OCI-LY7 (cell line): ENCODE results near the gene DSC1. TPM values are rescaled to one million over a fixed set of nuclear protein-coding genes. Genes with fewer than 3 reads are reported as not detected.

Experiments
- Bru-seq: library from RNA; stranded (reverse); fragments of 400-500 nt; gene quantifications from one replicate; lab custom pipeline; 2021; lab: Mats Ljungman, UMichigan
- BruChase-seq, 2 experiments: library from RNA; stranded (reverse); fragments of 400-500 nt; gene quantifications; one replicate each; lab custom pipeline; 2021; lab: Mats Ljungman, UMichigan
- BruUV-seq: library from RNA; stranded (reverse); fragments of 400-500 nt; replicated peaks from 2 replicates; lab custom pipeline; 2021; lab: Mats Ljungman, UMichigan
- CTCF ChIA-PET: fragments of 300-600 bp; sonication (Branson Sonifier 250); formaldehyde crosslinking; loops from one replicate; lab custom pipeline; 2022; ENCODE audit warnings: antibody characterized with exemption; ENCODE audit not compliant: unreplicated experiment; lab: Charles Lee
- POLR2A ChIA-PET: fragments of 300-600 bp; sonication (Branson Sonifier 250); formaldehyde crosslinking; loops from one replicate; lab custom pipeline; 2022; ENCODE audit warnings: antibody characterized with exemption; lab: Charles Lee
- DNase-seq: peaks from one replicate; pipeline ENCODE4 v3.0.0-alpha.2; 2015; ENCODE audit warnings: low spot score
- H2AFZ ChIP-seq: fragments of 200-600 bp; sonication (generic), shearing (Covaris generic); 2 replicates; pipeline ENCODE4 v1.6.1; 2014; ENCODE audit warnings: mild to moderate bottlenecking, antibody characterized with exemption, low read length, moderate library complexity
- H3K27ac ChIP-seq: fragments of 200-600 bp; sonication (generic); 2 replicates; pipeline ENCODE4 v1.5.1; 2014; ENCODE audit warnings: mixed run types, low read depth, mild to moderate bottlenecking, moderate library complexity, low read length, inconsistent platforms; ENCODE audit not compliant: poor library complexity, severe bottlenecking
- H3K36me3 ChIP-seq: fragments of 200-600 bp; sonication (generic); 2 replicates; pipeline ENCODE4 v1.6.1; 2014; ENCODE audit warnings: mild to moderate bottlenecking, antibody characterized with exemption, low read length, moderate library complexity, mixed read lengths; ENCODE audit not compliant: insufficient read depth
- H3K4me1 ChIP-seq: fragments of 200-600 bp; sonication (generic); 2 replicates; pipeline ENCODE4 v1.5.1; 2014; ENCODE audit warnings: mild to moderate bottlenecking, low read length; ENCODE audit not compliant: insufficient read depth, poor library complexity, severe bottlenecking
- H3K4me2 ChIP-seq: fragments of 200-600 bp; sonication (generic); 2 replicates; pipeline ENCODE4 v1.6.1; 2014; ENCODE audit warnings: mild to moderate bottlenecking, low read length
- H3K4me3 ChIP-seq: fragments of 200-600 bp; sonication (generic); 2 replicates; pipeline ENCODE4 v1.5.1; 2014; ENCODE audit warnings: mild to moderate bottlenecking, low read depth, low read length; ENCODE audit not compliant: poor library complexity, severe bottlenecking
- H3K79me2 ChIP-seq: fragments of 200-600 bp; sonication (generic); 2 replicates; pipeline ENCODE4 v1.6.1; 2016; ENCODE audit warnings: low read depth, mild to moderate bottlenecking, low read length, moderate library complexity, mixed read lengths; ENCODE audit not compliant: insufficient read depth
- H3K9me2 ChIP-seq: fragments of 200-600 bp; sonication (generic); 2 replicates; pipeline ENCODE4 v1.6.1; 2016; ENCODE audit warnings: mild to moderate bottlenecking, low read length, mixed read lengths; ENCODE audit not compliant: insufficient read depth
- H3K9me3 ChIP-seq: fragments of 200-600 bp; sonication (generic); 2 replicates; pipeline ENCODE4 v1.6.1; 2014; ENCODE audit warnings: mild to moderate bottlenecking, mixed run types, low read length, mixed read lengths
- H4K20me1 ChIP-seq: fragments of 200-600 bp; sonication (generic); 2 replicates; pipeline ENCODE4 v1.6.1; 2014; ENCODE audit warnings: mild to moderate bottlenecking, antibody characterized with exemption, low read length, moderate library complexity, mixed read lengths; ENCODE audit not compliant: insufficient read depth
- EZH2phosphoT487 ChIP-seq: fragments of 200-600 bp; sonication (generic); IDR thresholded peaks from 2 replicates; pipeline ENCODE4 v1.6.1; 2018; ENCODE audit warnings: low read depth, borderline replicate concordance, mild to moderate bottlenecking, mixed run types, antibody characterized with exemption, low read length, moderate library complexity, mixed read lengths
- intact Hi-C: fragments of 100-400 bp; cut with micrococcal nuclease; formaldehyde crosslinking; loops from one replicate; pipeline ENCODE4 v1.10.0; 2022; ENCODE audit not compliant: unreplicated experiment
- long read RNA-seq: library from polyadenylated mRNA; stranded (forward); transcript quantifications from one replicate; pipeline ENCODE4 v2.0.0, GENCODE V29; 2022
- total RNA-seq, 2 experiments: library from RNA; depleted of rRNA in 1 of 2; stranded (reverse); fragments of >200 nt in 1 of 2; shearing (Covaris generic) in 1 of 2; gene quantifications; 2 replicates each; pipeline ENCODE4 v1.2.3, GENCODE V29; 2014 to 2022
- TF ChIP-seq, protein P1 (sequence below): fragments of 200-600 bp; sonication (generic); conservative IDR thresholded peaks from 2 replicates; pipeline ENCODE4 v1.5.1; 2014; ENCODE audit warnings: mild to moderate bottlenecking, antibody characterized with exemption, low read length, moderate library complexity, mixed read lengths

Gene DSC1, protein sequence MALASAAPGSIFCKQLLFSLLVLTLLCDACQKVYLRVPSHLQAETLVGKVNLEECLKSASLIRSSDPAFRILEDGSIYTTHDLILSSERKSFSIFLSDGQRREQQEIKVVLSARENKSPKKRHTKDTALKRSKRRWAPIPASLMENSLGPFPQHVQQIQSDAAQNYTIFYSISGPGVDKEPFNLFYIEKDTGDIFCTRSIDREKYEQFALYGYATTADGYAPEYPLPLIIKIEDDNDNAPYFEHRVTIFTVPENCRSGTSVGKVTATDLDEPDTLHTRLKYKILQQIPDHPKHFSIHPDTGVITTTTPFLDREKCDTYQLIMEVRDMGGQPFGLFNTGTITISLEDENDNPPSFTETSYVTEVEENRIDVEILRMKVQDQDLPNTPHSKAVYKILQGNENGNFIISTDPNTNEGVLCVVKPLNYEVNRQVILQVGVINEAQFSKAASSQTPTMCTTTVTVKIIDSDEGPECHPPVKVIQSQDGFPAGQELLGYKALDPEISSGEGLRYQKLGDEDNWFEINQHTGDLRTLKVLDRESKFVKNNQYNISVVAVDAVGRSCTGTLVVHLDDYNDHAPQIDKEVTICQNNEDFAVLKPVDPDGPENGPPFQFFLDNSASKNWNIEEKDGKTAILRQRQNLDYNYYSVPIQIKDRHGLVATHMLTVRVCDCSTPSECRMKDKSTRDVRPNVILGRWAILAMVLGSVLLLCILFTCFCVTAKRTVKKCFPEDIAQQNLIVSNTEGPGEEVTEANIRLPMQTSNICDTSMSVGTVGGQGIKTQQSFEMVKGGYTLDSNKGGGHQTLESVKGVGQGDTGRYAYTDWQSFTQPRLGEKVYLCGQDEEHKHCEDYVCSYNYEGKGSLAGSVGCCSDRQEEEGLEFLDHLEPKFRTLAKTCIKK
- not detected in 2 replicates for total RNA-seq (2014; rRNA removed; shearing (Covaris generic))
- not detected in 2 replicates for total RNA-seq (2022)
- Bru-seq, nascent RNA, result not detected
- BruChase-seq, experiment 1, labeled RNA remaining after a 6-hour chase, result not detected
- not detected for BruChase-seq, experiment 2, labeled RNA remaining after a 2-hour chase
- long read RNA-seq, result 0 reads

DNA sequence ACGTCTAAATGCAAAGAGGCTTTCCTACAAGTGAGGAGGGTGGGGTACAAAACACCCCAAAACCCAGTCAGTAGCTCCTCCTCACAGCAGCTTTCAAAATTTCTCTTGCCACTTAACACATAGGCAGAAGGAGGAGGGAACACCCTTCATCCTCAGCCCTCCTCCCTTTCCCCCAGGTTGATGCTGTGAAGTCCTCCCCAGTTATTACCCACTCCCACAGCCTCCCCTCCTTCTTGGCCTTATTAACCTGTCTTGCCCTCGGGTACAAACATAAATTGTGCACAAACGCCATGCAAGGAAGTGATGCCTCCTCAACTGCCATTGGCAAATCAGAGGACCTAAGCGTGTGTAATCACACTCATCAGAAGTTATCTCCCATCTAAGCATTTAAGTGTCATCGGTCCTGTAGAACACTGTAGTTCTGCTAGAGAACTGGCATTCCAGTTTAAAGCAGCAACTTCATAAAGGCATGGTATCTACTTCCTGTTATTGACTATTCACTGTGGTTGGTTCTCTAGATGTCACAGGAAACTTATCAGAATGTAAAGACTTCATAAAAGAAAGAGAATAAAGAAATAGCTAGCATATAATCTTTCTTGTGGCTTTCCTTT is at the start of gene DSC1:
TSS of gene DSC1 (minus strand) at position 32 of the 611 bp plus-strand sequence. CDS start 262 bp downstream, outside the sequence.
- H3K9me3 ChIP-seq, result no peaks in the 10 kb centered on the region
- BruUV-seq, result no TSS peak
- no peak for TF ChIP-seq EZH2phosphoT487
- TF ChIP-seq, protein P1, sequence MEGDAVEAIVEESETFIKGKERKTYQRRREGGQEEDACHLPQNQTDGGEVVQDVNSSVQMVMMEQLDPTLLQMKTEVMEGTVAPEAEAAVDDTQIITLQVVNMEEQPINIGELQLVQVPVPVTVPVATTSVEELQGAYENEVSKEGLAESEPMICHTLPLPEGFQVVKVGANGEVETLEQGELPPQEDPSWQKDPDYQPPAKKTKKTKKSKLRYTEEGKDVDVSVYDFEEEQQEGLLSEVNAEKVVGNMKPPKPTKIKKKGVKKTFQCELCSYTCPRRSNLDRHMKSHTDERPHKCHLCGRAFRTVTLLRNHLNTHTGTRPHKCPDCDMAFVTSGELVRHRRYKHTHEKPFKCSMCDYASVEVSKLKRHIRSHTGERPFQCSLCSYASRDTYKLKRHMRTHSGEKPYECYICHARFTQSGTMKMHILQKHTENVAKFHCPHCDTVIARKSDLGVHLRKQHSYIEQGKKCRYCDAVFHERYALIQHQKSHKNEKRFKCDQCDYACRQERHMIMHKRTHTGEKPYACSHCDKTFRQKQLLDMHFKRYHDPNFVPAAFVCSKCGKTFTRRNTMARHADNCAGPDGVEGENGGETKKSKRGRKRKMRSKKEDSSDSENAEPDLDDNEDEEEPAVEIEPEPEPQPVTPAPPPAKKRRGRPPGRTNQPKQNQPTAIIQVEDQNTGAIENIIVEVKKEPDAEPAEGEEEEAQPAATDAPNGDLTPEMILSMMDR, result no peak
- no peak within 1 kb of the TSS for H3K4me3 ChIP-seq
- no peaks in the 10 kb centered on the region for H3K4me1 ChIP-seq
- DNase-seq, result no peak
- intact Hi-C loops, result no loop called here
- H2AFZ ChIP-seq, result no peak within 1 kb of the TSS
- no peaks in the 10 kb centered on the region for H3K36me3 ChIP-seq
- H3K9me2 ChIP-seq, result no peaks in the 10 kb centered on the region
- H3K79me2 ChIP-seq, result no peaks in the 10 kb centered on the region
- ChIA-PET CTCF (no interaction called here), POLR2A (interaction anchor here (0.7 kb wide), 1 partner anchor 14 kb away, joined by 3 read pairs; no protein-coding TSS in a partner anchor)
- no peak within 1 kb of the TSS for H3K27ac ChIP-seq
- H3K4me2 ChIP-seq, result no peak within 1 kb of the TSS
- no peaks in the 10 kb centered on the region for H4K20me1 ChIP-seq

DNA sequence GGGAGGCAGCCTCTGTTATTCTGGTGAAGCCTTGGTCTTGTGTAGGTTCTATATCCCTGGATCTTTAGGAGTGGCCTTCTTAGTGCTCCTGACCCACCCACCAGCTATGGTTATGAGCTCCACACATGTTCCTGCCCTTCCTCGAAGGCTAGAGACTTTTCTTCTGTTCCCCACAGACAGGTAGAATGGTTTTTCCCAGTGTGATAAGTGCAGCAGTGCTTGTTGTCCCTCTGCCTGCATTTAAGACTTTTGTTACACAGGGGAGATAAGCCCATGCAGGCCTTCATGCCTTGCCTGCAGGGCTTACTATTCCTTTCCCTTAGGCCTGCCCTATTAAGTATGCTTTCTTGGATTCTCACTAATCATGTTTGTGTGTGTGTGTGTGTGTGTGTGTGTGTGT is 48.4 kb upstream of the DSC1 start:
- intact Hi-C loops, result no loop called here
- H4K20me1 ChIP-seq, result no peaks in the 10 kb centered on the region
- no peaks in the 10 kb centered on the region for H3K79me2 ChIP-seq
- H3K9me3 ChIP-seq, result no peaks in the 10 kb centered on the region
- H3K4me2 ChIP-seq, result no peak overlapping the region
- H3K4me3 ChIP-seq, result no peak overlapping the region
- ChIA-PET POLR2A (no interaction called here), CTCF (no interaction called here)
- DNase-seq, result no peak
- H3K36me3 ChIP-seq, result no peaks in the 10 kb centered on the region
- H3K9me2 ChIP-seq, result no peaks in the 10 kb centered on the region
- no peaks in the 10 kb centered on the region for H3K4me1 ChIP-seq
- no TSS peak for BruUV-seq
- TF ChIP-seq, protein P1, result no peak
- no peak for TF ChIP-seq EZH2phosphoT487
- H2AFZ ChIP-seq, result no peak overlapping the region
- H3K27ac ChIP-seq, result no peak overlapping the region
